ENCODE data around the gene LTBP1.

Gene LTBP1

GRCh38 chr2:33011941-33012340 lies 65.2 kb downstream of the LTBP1 start:
- TF ChIP-seq EGR1 (IDR thresholded peaks at IDR 0.05) (no peak), NFIC (IDR thresholded peaks at IDR 0.05) (no peak), REST (IDR thresholded peaks at IDR 0.05; ENCODE audit: low read depth) (no peak), MAX (IDR thresholded peaks at IDR 0.05) (no peak), CEBPB (IDR thresholded peaks at IDR 0.05) (no peak), TCF12 (IDR thresholded peaks at IDR 0.05; ENCODE audit: low read depth) (no peak), CREB1 (IDR thresholded peaks at IDR 0.05; ENCODE audit: low read depth) (no peak), EP300 (IDR thresholded peaks at IDR 0.05; ENCODE audit: borderline replicate concordance) (no peak), ZBTB7A (IDR thresholded peaks at IDR 0.05; ENCODE audit: low read depth) (no peak), RAD21 (IDR thresholded peaks at IDR 0.05; ENCODE audit: low read depth) (no peak)

- no peak for TF ChIP-seq ZBTB7A (IDR thresholded peaks at IDR 0.05; ENCODE audit: low read depth)
- TF ChIP-seq FOXM1 (IDR thresholded peaks at IDR 0.05; ENCODE audit: borderline replicate concordance, low read depth), result no peak
These were observed 66.9 kb downstream of the LTBP1 start for GRCh38 chr2:33013684-33014110.

GRCh38 chr2:33014268-33014667 lies 67.5 kb downstream of the LTBP1 start:
- TF ChIP-seq CEBPB (IDR thresholded peaks at IDR 0.05) (no peak), REST (IDR thresholded peaks at IDR 0.05; ENCODE audit: low read depth) (no peak), ZBTB7A (IDR thresholded peaks at IDR 0.05; ENCODE audit: low read depth) (no peak), MAX (IDR thresholded peaks at IDR 0.05) (no peak), EP300 (IDR thresholded peaks at IDR 0.05; ENCODE audit: borderline replicate concordance) (no peak), USF1 (IDR thresholded peaks at IDR 0.05) (no peak), NFIC (IDR thresholded peaks at IDR 0.05) (no peak), EGR1 (IDR thresholded peaks at IDR 0.05) (no peak), RAD21 (IDR thresholded peaks at IDR 0.05; ENCODE audit: low read depth) (no peak), YY1 (IDR thresholded peaks at IDR 0.05; ENCODE audit: low read depth) (no peak), CREB1 (IDR thresholded peaks at IDR 0.05; ENCODE audit: low read depth) (no peak), TEAD4 (IDR thresholded peaks at IDR 0.05) (no peak), TAF1 (IDR thresholded peaks at IDR 0.05; ENCODE audit: low read depth) (no peak), TCF12 (IDR thresholded peaks at IDR 0.05; ENCODE audit: low read depth) (no peak), FOXM1 (IDR thresholded peaks at IDR 0.05; ENCODE audit: borderline replicate concordance, low read depth) (no peak)

GRCh38 chr2:33015421-33016142 lies 68.8 kb downstream of the LTBP1 start:
- TF ChIP-seq TCF12 (IDR thresholded peaks at IDR 0.05; ENCODE audit: low read depth), result no peak
- TF ChIP-seq YY1 (IDR thresholded peaks at IDR 0.05; ENCODE audit: low read depth), result no peak
- no peak for TF ChIP-seq NFIC (IDR thresholded peaks at IDR 0.05)
- TF ChIP-seq RAD21 (IDR thresholded peaks at IDR 0.05; ENCODE audit: low read depth), result no peak
- TF ChIP-seq REST (IDR thresholded peaks at IDR 0.05; ENCODE audit: low read depth), result no peak
- no peak for TF ChIP-seq TEAD4 (IDR thresholded peaks at IDR 0.05)
- no peak for TF ChIP-seq EGR1 (IDR thresholded peaks at IDR 0.05)
- no peak for TF ChIP-seq ZBTB7A (IDR thresholded peaks at IDR 0.05; ENCODE audit: low read depth)

GRCh38 chr2:33018271-33018670 lies 71.5 kb downstream of the LTBP1 start:
- TF ChIP-seq TAF1 (IDR thresholded peaks at IDR 0.05; ENCODE audit: low read depth), result no peak
- TF ChIP-seq RAD21 (IDR thresholded peaks at IDR 0.05; ENCODE audit: low read depth), result no peak
- no peak for TF ChIP-seq CEBPB (IDR thresholded peaks at IDR 0.05)
- no peak for TF ChIP-seq USF1 (IDR thresholded peaks at IDR 0.05)
- TF ChIP-seq REST (IDR thresholded peaks at IDR 0.05; ENCODE audit: low read depth), result no peak
- TF ChIP-seq YY1 (IDR thresholded peaks at IDR 0.05; ENCODE audit: low read depth), result no peak
- TF ChIP-seq CREB1 (IDR thresholded peaks at IDR 0.05; ENCODE audit: low read depth), result no peak
- no peak for TF ChIP-seq EGR1 (IDR thresholded peaks at IDR 0.05)
- no peak for TF ChIP-seq ZBTB7A (IDR thresholded peaks at IDR 0.05; ENCODE audit: low read depth)
- no peak for TF ChIP-seq NFIC (IDR thresholded peaks at IDR 0.05)
- TF ChIP-seq TCF12 (IDR thresholded peaks at IDR 0.05; ENCODE audit: low read depth), result no peak
- TF ChIP-seq EP300 (IDR thresholded peaks at IDR 0.05; ENCODE audit: borderline replicate concordance), result no peak
- TF ChIP-seq MAX (IDR thresholded peaks at IDR 0.05), result no peak
- no peak for TF ChIP-seq FOXM1 (IDR thresholded peaks at IDR 0.05; ENCODE audit: borderline replicate concordance, low read depth)
- TF ChIP-seq TEAD4 (IDR thresholded peaks at IDR 0.05), result no peak

Data from Ishikawa (cell line).